HG03521 (cell line): Measurements from ENCODE around the gene LHFPL3.
"Not testable (repeated sequence)": the region's sequence is repeated elsewhere in the genome, so short reads cannot be mapped to it uniquely, and the experiment has no call there.

Source experiments
- ATAC-seq: cut with Tn5 transposase; IDR thresholded peaks from one replicate; pipeline ENCODE4 v1.9.1; 2021; ENCODE audit warnings: mild to moderate bottlenecking, moderate library complexity; ENCODE audit not compliant: unreplicated experiment

Gene LHFPL3

DNA sequence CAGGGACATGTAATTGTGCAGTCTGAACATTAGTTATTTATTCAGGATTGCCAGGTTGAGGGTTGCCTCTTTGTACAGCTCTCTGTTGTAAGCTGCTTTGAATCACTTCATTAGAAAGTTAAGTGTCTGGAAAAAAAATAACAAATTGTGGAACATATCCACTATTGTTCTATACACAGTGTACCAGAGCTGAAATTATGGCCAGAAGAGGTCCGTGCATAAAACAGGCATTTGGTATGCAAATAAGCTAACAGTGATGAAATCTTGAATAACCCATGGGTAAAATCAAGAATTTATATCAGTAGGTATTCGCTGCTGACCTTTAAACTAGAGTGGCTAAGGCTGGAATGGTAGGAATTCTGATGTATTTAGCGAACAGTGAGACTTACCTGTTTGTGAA, 152.1 kb downstream of the LHFPL3 start:
- no peak for ATAC-seq

DNA sequence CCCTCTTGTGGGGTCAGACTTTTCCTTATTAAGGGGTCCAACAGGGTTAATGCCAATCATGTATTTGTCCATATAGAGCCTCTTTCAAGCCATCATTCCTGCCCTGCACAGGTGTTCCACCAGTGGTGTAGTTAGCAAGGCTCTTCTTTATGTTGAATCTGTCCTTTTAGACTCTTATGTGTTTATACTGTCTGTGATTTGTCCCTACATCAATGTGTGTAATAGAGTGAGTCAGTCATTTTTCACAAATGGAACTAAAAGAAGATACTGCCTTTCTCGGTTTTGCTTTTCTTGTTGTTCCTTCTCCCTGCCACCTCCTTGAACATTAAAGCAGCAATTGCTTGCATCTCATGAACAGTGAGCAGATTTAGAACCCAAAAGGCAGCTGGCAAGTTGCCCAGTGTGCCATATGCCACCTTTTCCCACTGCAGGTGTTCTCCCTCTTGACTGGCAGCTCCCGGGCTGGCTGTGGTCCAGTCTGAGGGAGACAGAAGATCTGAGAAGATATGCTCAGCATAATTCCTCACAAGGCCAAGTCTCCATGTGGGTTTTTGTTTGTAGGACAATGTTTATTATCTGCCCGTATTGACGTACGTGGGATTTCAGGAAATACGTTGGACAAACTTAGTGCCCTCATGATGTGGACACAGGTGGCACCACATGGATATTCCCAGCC, 154.1 kb downstream of the LHFPL3 start:
- ATAC-seq = no peak

DNA sequence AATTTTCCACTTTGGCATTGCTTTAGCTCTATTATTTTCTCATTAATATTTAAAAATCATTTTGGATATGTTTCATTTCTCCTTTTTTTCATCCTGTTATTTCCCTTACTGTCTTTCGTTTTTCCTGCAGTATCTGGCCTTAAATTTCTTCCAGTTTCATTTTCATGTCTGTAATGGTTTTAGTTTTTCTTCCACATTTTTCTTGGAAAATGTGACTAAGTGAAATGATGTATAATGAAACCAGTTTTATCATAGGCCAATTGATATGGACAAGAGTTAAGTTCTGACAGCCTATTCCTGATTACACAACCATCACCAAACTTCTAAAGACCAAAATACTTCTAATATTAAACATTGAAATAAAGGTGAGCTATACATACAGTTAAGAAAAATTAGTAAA, 158.5 kb downstream of the LHFPL3 start:
- no peak for ATAC-seq

DNA sequence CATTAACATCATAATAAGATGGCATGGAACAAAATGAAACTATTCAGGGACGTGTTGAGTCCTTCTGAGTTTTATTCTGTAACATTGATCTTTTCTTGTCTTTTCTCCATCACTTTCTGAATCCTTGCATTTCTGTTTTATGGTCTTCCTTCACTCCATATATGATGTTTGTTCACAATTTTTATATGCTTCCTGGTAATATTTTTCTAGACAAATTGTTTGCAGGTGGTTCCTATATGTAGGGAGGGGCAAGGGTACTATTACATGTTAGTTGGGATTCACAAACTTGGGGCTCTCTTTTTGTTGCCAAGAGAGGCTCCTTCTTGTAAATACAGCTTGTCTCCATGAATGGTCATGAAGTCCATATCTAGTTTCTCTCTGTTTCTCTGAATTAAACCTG, 159.2 kb downstream of the LHFPL3 start:
- no peak for ATAC-seq

DNA sequence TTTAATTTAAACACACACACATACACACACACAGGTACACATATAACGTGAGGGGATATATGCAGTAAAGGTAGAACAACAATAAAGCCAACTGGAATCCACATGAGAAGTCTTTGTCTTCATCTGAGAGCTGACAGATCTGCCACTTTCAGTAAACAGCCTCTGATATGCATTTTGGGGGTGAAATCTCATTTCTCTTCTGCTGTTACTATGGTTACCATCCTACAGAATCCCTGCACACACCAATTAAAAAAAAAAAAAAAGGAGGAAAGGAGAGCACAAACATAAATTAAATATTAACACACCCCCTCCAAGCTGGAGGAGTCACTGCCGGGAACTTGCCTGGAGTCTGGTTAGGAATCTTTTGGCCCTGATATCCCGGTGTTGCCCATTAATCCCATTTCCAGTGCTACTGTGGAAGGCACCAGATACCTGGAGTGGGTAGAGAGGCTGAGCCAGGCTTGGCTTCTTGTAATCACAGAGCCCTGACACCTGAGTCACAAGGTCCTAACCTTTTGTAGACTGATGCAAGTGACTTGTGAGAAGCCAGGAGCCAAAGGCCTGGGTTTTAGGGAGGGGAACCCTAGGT, 169.1 kb downstream of the LHFPL3 start:
- no peak for ATAC-seq

DNA sequence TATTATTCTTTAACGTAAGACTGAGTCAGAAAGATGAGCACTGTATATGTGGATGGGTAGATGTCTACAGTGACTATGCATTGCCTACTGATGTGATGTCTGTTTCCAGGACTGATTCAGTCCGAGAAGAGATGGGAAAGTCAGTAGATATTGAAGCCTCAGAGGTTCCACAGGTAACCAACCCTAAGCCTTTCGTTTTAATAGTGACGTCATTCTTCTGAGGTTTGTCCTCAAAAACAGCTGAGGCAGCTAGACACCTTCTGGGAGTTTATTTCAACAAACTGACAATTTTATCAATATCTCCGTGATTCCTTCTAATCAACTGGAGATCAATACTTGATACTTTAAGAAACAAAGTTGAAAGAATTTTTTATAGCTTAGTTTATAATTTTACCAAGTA, 171.6 kb downstream of the LHFPL3 start:
- no peak for ATAC-seq

DNA sequence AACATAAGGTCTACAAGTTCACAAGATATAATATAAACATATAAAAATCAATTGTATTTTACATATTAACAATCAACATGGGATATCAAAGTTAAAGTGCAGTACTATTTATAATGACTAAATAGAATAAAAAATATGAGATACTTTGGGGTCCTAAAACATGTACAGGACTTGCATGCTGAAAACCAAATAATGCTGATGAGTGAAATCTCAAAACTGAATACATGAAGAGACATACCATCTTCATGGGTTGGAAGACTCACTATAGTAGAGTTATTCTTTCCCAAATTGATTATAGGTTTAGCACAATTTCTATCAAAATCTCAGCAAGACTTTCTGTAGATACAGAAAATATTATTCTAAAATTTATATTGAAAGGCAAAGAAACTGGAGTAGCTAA, 181.5 kb downstream of the LHFPL3 start:
- no peak for ATAC-seq

DNA sequence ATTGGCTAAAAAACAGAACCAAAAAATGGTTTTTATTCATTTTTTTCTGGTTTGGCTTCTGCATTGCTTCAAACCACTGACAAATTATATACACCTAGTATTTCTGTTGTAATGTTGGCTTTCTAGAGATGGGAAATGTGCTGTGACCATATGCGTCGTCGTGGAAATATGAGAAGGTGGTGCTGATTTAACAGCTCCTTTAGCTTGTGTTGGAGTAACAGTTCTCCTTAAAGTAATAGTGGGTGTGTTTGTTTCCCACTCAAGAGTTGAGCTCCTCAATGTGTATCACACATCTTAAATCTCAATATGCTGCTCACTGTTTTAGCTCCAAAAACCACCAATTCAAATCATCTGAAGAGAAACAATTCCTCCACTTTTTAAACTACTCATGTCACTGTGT, 196.4 kb downstream of the LHFPL3 start:
- ATAC-seq = no peak

DNA sequence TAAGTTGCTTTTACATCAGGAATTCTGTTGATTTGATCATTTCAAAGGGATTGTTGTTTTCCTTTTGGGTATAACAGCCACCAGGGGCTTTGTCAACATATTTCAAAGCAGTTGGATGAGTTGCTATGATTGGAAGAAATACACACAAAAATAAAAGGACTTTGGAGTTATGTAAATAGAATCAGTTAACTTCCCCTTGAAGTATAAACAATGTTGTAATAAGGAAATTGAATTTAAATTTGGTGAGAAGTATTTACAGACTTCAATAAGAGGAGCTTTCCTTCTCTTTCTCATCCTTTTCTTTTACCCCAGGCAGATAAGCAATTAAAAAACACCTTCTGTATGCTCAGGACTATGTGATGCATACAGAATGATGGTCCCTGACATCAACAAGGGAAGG, 199.7 kb downstream of the LHFPL3 start:
- no peak for ATAC-seq

DNA sequence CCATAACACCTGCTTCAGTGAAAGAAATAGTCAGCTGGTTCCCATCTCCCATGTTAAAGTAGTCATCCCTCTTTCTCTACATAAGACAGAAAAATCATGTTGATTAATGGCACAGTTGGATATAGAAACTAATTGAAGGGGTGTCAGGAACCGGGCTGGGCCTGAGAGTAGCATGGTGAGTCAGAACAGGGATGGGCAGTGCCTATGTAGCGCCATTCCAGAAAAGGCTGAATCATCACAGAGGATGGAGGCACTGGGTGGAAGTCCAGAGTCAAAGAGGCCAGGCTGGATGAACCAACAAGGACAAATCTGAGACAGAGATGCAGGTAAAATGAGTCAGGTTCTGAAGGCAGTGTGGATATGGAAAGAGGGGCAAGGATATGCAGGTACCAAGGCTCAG, 201.2 kb downstream of the LHFPL3 start:
- ATAC-seq = no peak

DNA sequence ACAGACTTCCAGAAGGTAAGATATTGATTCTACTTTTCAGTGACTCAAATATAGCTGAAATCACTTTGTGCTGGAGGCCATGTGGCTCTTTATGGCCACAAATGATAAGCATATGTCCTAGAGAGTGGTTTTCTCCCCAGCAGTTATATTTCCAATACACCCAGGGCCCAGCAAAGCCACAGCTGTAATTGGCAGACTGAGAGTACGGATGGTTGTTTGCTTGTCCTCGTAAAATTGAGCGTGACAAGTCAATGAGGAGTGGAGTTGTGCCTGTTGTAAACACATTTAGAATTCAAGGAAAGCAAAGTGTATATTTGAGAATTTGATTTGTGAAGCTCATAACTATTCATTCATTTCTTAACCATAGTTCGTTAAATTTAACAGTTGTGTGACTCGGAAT, 201.8 kb downstream of the LHFPL3 start:
- ATAC-seq = no peak

DNA sequence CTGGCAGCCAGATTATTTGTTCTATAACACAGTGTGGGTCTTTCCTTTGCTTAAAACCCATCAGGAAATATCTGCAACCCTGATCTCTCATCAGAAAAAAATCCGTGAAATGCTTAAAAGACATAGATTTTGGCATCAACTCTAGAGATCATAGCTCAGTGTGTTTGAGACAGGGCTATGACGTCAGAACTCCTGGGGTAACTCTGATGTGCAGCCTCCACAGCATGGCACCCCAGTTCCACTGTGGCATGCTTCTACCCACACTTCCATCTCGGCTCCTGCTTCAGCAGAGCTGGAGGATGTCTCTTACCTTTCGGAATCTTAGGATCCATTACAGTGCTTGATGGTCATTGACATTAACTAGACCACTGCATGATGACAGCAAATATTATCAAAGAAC, 205.7 kb downstream of the LHFPL3 start:
- no peak for ATAC-seq

DNA sequence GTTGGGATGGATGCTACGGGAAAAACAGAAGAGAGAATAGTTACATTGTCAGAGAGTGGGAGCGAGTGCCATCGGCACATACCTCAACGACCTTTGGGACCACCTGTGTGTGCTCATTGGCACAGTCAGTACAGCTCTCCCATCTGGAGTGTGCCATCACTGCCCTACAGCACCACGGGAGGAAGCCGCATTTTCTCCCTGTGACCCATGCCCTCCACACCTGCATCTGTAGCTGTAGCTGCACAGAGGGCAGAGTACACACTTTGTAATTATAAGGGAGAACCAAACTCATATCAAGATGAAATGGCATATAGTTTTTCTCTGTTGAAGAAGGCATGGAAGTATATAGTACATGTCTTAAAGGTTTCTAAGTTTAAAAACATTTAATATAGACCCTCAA, 207.4 kb downstream of the LHFPL3 start:
- ATAC-seq = no peak

DNA sequence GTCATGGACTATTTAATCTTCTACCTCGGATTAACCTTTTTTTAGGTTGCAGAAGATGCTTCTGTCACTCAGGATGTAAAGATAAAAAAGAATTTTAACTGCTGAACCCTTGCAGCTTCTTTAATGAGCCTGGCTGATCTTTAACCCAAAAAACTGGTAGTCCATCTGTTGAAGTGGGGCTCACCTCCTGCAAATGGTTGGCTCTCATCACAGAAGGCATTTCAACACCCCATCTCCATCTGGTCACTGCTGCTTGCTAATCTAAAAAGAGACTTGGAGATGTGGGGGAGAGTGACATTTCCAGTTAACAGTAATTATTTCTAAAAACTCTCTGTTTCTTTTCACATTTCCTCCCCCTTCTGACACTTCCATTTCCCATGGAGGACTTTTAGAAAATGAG, 208.6 kb downstream of the LHFPL3 start:
- no peak for ATAC-seq

DNA sequence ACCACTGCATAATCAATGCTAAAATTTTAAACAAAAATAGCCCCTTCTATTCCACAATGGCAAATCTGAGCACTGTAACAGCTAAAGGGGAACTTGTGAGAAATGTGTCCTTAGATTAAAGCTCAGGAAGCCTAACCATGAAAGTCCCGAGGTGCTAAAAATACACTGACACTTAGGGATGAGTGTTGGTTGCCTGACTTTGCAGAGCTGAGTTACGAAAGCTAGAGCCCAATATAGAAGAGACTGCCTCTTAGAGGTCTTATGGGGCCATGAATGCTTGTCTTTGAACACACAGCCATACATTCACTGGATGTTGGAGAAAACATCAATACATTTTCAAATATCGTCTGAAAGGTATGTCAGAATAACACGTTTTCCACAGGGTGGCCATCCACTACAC, 209.7 kb downstream of the LHFPL3 start:
- no peak for ATAC-seq

DNA sequence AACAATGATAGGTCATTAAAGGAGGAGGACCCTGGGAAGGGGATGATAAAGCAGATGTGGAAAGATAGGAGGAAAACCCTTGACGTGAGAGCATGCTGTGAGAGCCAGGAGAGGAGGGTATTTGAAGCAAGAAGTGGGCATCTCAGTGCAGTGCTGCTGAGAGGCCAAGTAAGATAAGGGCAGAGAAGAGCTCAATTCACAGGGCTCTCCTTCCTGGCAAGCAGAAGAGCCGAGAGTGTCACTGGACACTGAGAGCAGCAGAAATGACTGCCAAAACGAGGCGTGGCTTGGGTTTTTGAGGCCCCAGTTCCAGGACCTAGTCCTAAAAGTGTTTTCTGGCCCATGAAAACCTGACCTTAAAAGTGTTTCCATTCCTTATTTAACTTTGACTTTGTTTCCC, 213.5 kb downstream of the LHFPL3 start:
- ATAC-seq = no peak

DNA sequence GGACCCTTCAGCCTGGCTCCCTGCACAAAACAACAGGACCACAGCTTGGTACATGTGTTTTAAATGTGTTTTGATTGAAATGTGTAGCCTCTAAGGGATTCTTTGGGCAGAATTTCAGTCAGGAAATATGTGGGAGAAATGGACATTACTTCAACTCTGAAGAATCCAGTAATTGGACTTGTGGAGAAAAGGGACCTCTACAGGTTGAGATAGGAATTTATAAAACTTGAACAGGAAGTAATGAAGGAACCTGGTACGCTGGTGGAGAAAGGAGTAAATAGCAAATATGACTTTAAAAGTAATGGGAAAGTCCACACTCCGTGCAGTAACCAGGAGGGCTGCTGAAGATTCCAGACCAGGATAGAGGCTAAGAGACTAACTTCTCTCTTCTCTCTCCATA, 220.5 kb downstream of the LHFPL3 start:
- no peak for ATAC-seq

DNA sequence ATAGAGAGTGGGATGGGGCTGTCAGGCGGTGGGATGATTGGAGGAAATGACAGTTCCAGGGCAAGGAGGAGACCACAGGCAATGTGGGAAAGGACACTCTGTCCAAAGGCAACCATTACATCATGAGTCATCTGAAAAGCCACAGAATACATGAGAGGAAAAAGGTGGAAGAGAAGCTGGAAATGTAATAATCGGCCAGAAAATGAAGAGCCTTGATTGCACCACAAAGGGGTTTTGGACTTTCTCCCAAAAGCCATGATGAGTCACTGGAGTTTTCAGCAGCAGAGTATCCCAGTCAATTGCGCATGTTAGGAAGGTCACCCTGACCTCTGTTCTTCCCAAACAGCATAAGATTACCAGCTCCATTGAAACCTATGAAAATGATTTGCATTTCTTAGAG, 222.0 kb downstream of the LHFPL3 start:
- no peak for ATAC-seq

DNA sequence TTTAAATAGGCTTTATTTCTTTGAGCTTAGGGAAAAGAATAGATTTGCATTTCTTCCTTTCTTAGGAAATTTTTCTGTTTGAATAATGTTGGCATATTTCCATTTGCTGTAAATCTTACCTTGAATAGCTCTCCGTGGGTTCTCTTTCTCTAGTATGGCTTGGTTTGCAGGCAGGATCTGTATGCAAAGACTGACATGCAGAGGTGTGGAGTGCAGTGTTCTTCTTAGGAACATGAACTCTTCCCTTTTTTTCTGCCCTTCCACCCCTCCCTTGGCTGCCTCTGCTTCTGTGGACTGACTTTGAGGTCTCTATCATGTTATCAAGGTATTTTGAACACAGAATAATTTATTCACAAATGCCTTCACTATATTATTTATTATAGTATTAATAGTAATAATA, 222.8 kb downstream of the LHFPL3 start:
- no peak for ATAC-seq

DNA sequence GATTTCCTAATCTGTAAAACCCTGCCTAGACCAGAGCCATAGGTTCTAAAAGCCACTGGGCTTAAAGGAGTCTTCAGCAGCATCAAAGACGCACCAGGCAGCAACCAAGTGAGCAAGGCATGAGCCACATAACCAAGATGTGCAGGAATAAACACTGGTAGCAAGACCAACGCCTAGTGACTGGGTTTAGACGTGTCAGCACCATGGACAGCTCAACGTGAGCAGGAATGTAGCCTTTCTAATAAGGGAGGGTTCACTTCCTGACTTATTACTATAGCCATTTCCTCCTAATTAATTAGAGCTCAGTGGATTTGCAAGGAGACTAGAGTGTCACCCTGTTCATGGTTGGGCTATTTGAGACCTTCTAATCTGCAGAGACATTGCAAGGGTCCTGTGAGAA, 223.7 kb downstream of the LHFPL3 start:
- no peak for ATAC-seq

DNA sequence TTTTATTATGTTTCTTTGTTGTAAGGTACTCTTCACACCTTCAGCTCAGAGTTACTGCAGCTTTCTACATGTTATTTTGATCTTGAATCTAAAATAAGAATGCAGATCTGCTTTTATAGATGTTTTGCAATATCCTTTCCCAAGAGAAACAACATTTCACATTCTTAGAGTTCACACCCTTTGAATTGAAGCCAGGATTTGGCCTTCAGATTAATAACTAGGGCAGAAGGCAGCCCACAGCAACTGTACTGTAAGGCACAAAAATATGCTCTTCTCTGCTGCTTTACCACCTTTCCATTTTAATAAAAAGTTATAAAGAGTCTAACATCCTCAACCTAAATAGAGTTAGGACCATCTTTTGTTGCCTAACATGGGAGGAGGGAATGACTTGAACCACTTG, 224.7 kb downstream of the LHFPL3 start:
- no peak for ATAC-seq

DNA sequence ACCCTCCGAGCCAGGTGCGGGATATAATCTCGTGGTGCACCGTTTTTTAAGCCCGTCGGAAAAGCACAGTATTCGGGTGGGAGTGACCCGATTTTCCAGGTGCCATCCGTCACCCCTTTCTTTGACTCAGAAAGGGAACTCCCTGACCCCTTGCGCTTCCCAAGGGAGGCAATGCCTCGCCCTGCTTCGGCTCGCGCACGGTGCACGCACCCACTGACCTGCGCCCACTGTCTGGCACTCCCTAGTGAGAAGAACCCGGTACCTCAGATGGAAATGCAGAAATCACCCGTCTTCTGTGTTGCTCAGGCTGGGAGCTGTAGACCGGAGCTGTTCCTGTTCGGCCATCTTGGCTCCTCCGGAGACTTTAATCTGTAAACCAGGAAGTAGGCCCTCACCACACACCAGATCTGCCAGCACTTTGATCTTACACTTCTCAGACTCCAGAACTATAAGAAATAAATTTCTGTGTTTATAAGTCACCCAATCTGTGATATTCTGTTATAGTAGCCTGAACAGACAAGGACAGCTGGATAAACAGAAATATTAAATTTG, 235.0 kb downstream of the LHFPL3 start:
- ATAC-seq = not testable (repeated sequence)

DNA sequence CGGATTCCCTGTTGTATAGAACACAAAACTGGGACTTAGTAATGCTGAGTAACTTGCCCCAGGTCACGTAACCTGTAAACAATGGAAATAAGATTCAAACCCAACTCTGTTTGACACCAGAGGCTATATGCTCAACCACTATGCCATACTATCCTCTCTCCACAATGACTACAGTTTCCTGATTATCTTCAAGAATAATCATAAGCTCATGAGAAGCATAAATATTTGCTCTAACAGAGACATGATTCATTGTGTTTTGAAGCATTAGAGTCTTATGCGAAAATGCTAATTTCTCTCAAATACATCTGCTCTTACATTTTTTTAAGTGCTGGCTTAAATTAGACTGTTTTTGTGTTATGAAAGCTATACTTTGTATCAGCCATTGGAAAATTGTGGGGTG, 241.3 kb downstream of the LHFPL3 start:
- ATAC-seq = no peak
